Measurements from ENCODE around the gene ACAD10.
"Not testable (repeated sequence)": the region's sequence is repeated elsewhere in the genome, so short reads cannot be mapped to it uniquely, and the experiment has no call there.

GRCh38 chr12:111739524-111739923 is 53.7 kb downstream of the ACAD10 start:
- not testable (repeated sequence) for TF ChIP-seq CTCF (conservative IDR thresholded peaks at IDR 0.05 in 1 of 2, IDR thresholded peaks at IDR 0.05 in 1 of 2; ENCODE audit: extremely low read depth in 1 of 2, insufficient read depth in 1 of 2, low read depth in 1 of 2, low read length in 2 of 2); EZH2 (IDR thresholded peaks at IDR 0.05; ENCODE audit: borderline replicate concordance, low read length)

Measured in mammary epithelial cell (primary cell).